K562 (cell line): ENCODE results near the gene RPL7L1. TPM values are rescaled to one million over a fixed set of nuclear protein-coding genes. Genes with fewer than 3 reads are reported as not detected.

Experiments
- ARID3B ChIP-seq: fragments of 250-450 bp; sonication (Bioruptor Pico); IDR thresholded peaks from 2 replicates; pipeline ENCODE4 v1.4.0; 2020; ENCODE audit warnings: borderline replicate concordance
- CLOCK ChIP-seq: fragments of 250-450 bp; sonication (Bioruptor Pico); IDR thresholded peaks from 2 replicates; pipeline ENCODE4 v1.4.0; 2020; ENCODE audit warnings: mild to moderate bottlenecking, moderate library complexity, borderline replicate concordance
- DPF2 ChIP-seq: fragments of 450-650 bp; IDR thresholded peaks from 2 replicates; pipeline ENCODE4 v1.6.1; 2016
- E2F8 ChIP-seq: fragments of 450-650 bp; IDR thresholded peaks from 2 replicates; pipeline ENCODE4 v1.7.1; 2018; ENCODE audit warnings: mild to moderate bottlenecking, low read depth; ENCODE audit not compliant: partially characterized antibody
- PCBP1 ChIP-seq: fragments of 200-400 bp; formaldehyde crosslinking; IDR thresholded peaks from 2 replicates; pipeline ENCODE4 v1.6.1; 2018; ENCODE audit warnings: mild to moderate bottlenecking, low read depth, low read length; ENCODE audit not compliant: poor library complexity, severe bottlenecking
- TFE3 ChIP-seq: fragments of 450-650 bp; formaldehyde crosslinking; IDR thresholded peaks from 2 replicates; pipeline ENCODE4 v1.4.0; 2020; ENCODE audit warnings: mild to moderate bottlenecking, mixed read lengths
- ZNF121 ChIP-seq: sonication (generic); formaldehyde crosslinking; conservative IDR thresholded peaks from 2 replicates; pipeline ENCODE4 v1.8.0; 2022; ENCODE audit warnings: missing genetic modification reagents
- polyA plus RNA-seq, 8 experiments: library from polyadenylated mRNA; depleted of rRNA in 4 of 8; stranded (reverse) in 5 of 8; unstranded in 3 of 8; fragments of >200 nt; fragmentation: Nextera tagmentation in 2 of 8; fragmentation: Illumina TruSeq in 1 of 8; extraction: Ambion mirVana in 2 of 8; extraction: Trizol in 1 of 8; gene quantifications; 2 replicates each; pipeline versions ENCODE4 v1.2.1 to v1.2.3, GENCODE V29; 2011 to 2014; ENCODE audit warnings: inconsistent platforms in 1 of 8, missing spikeins in 1 of 8
- total RNA-seq, 7 experiments: library from RNA; depleted of rRNA in 6 of 7; stranded (reverse); fragments of >200 nt in 6 of 7; fragmentation: Illumina TruSeq in 2 of 7; extraction: Trizol in 2 of 7; gene quantifications; 2 replicates each; pipeline versions ENCODE4 v1.2.1 to v1.2.3, GENCODE V29; 2011 to 2021; ENCODE audit warnings: low replicate concordance in 1 of 7
- TF ChIP-seq, protein P1 (sequence below): sonication (generic); formaldehyde crosslinking; IDR thresholded peaks from 2 replicates; pipeline ENCODE4 v1.8.1; 2022; ENCODE audit warnings: missing genetic modification reagents

Gene RPL7L1
- total and polyA plus RNA-seq, 9 of the 15 experiments (the other 6 are each of a cell fraction or from before 2014, with no cell fraction given): 129 to 259 (median 164) TPM

DNA sequence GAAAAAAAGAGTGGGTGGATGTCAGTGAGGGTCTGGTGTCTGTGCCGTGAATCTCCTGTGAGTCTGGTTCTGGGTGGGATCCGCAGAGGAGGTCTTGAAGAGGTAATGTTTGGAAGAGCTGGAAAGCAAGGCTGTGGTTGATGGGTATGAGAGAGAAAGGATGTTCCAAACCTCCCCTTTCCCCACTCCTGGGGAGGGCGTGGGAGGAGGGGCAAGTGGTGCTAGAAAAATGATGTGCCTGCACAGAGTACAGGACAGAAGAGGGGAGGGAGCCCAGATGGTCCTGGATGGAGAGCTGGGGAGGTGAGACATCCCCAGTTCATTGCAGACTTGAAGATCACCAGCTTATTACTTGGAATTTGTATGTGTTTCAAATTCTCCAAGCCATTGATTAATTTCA lies 53.0 kb downstream of the RPL7L1 start (continued):
- TF ChIP-seq ARID3B (CRISPR knock-in tag) (no peak), ZNF121 (no peak), E2F8 (no peak), DPF2 (no peak), PCBP1 (no peak), CLOCK (CRISPR knock-in tag) (no peak), TFE3 (no peak)
- TF ChIP-seq, protein P1, sequence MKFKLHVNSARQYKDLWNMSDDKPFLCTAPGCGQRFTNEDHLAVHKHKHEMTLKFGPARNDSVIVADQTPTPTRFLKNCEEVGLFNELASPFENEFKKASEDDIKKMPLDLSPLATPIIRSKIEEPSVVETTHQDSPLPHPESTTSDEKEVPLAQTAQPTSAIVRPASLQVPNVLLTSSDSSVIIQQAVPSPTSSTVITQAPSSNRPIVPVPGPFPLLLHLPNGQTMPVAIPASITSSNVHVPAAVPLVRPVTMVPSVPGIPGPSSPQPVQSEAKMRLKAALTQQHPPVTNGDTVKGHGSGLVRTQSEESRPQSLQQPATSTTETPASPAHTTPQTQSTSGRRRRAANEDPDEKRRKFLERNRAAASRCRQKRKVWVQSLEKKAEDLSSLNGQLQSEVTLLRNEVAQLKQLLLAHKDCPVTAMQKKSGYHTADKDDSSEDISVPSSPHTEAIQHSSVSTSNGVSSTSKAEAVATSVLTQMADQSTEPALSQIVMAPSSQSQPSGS (CRISPR knock-in tag): no peak
